ENCODE data around the gene S100A13. TPM values are rescaled to one million over a fixed set of nuclear protein-coding genes. Genes with fewer than 3 reads are reported as not detected.
"Not testable (repeated sequence)": the region's sequence is repeated elsewhere in the genome, so short reads cannot be mapped to it uniquely, and the experiment has no call there.

S100A13 gene
- total RNA-seq, 1 experiment from 2014 or later, result 210 TPM

- POLR2A ChIA-PET, result interaction anchor here (1.1 to 3.3 kb wide), 5 partner anchors 11 to 64 kb away, joined by 3 to 20 read pairs (median 6); partner anchors contain the start of genes S100A14 and S100A16
- no peaks in the 10 kb centered on the region for H3K9me3 Mint-ChIP-seq (ENCODE audit: unreplicated experiment)
- intact Hi-C loops (cut with micrococcal nuclease), result no loop called here
- H3K36me3 Mint-ChIP-seq (ENCODE audit: insufficient read depth, unreplicated experiment), result peaks cover 7% of the 10 kb centered on the region
- no peak for DNase-seq (ENCODE audit: unreplicated experiment)
- CTCF ChIA-PET, result interaction anchor here (0.6 to 2.4 kb wide), 6 partner anchors 8 to 231 kb away, joined by 3 to 19 read pairs (median 4); partner anchors contain the start of gene S100A9
- H3K4me3 Mint-ChIP-seq (ENCODE audit: unreplicated experiment), result no peak overlapping the region
- peaks cover 16% of the 10 kb centered on the region for H3K4me1 Mint-ChIP-seq (ENCODE audit: insufficient read depth, unreplicated experiment)
- BruUV-seq (replicated peaks), result no TSS peak
- no peak for TF ChIP-seq CTCF (IDR thresholded peaks at IDR 0.05; ENCODE audit: unreplicated experiment)
- H3K27me3 Mint-ChIP-seq (ENCODE audit: insufficient read depth, unreplicated experiment), result no peaks in the 10 kb centered on the region
- H3K27ac Mint-ChIP-seq (ENCODE audit: low read depth, unreplicated experiment), result no peak overlapping the region
Observed at GRCh38 chr1:153585006-153585405, 42.3 kb downstream of the S100A13 start.

- Mint-ChIP-seq H3K27ac (ENCODE audit: low read depth, unreplicated experiment) (no peak overlapping the region), H3K4me3 (ENCODE audit: unreplicated experiment) (no peak overlapping the region), H3K9me3 (ENCODE audit: unreplicated experiment) (no peaks in the 10 kb centered on the region), H3K4me1 (ENCODE audit: insufficient read depth, unreplicated experiment) (peaks cover 16% of the 10 kb centered on the region), H3K27me3 (ENCODE audit: insufficient read depth, unreplicated experiment) (no peaks in the 10 kb centered on the region), H3K36me3 (ENCODE audit: insufficient read depth, unreplicated experiment) (peaks cover 4% of the 10 kb centered on the region)
- no peak for TF ChIP-seq CTCF (IDR thresholded peaks at IDR 0.05; ENCODE audit: unreplicated experiment)
- no TSS peak for BruUV-seq (replicated peaks)
- intact Hi-C loops (cut with micrococcal nuclease), result no loop called here
- CTCF ChIA-PET, result interaction anchor here (1.3 to 1.8 kb wide), 3 partner anchors 12 to 230 kb away, joined by 4 to 8 read pairs (median 6); no protein-coding TSS in a partner anchor
- POLR2A ChIA-PET, result interaction anchor here (1.6 to 1.7 kb wide), 2 partner anchors 12 to 65 kb away, joined by 3 to 8 read pairs; no protein-coding TSS in a partner anchor
- no peak for DNase-seq (ENCODE audit: unreplicated experiment)
Observed at GRCh38 chr1:153583976-153584375, 43.3 kb downstream of the S100A13 start.

GRCh38 chr1:153583514-153583913 is 43.8 kb downstream of the S100A13 start:
- H3K27ac Mint-ChIP-seq (ENCODE audit: low read depth, unreplicated experiment); H3K27me3 Mint-ChIP-seq (ENCODE audit: insufficient read depth, unreplicated experiment); H3K4me3 Mint-ChIP-seq (ENCODE audit: unreplicated experiment); POLR2A ChIA-PET; DNase-seq (ENCODE audit: unreplicated experiment); H3K36me3 Mint-ChIP-seq (ENCODE audit: insufficient read depth, unreplicated experiment); H3K9me3 Mint-ChIP-seq (ENCODE audit: unreplicated experiment); BruUV-seq (replicated peaks); intact Hi-C loops (cut with micrococcal nuclease): not testable (repeated sequence)
- CTCF ChIA-PET, result interaction anchor here (1.3 to 1.8 kb wide), 3 partner anchors 11 to 230 kb away, joined by 4 to 8 read pairs (median 6); no protein-coding TSS in a partner anchor
- peaks cover 18% of the 10 kb centered on the region for H3K4me1 Mint-ChIP-seq (ENCODE audit: insufficient read depth, unreplicated experiment)

GRCh38 chr1:153582836-153583235 is 44.5 kb downstream of the S100A13 start:
- H3K4me3 Mint-ChIP-seq (ENCODE audit: unreplicated experiment); DNase-seq (ENCODE audit: unreplicated experiment); intact Hi-C loops (cut with micrococcal nuclease); H3K27me3 Mint-ChIP-seq (ENCODE audit: insufficient read depth, unreplicated experiment); POLR2A ChIA-PET; H3K9me3 Mint-ChIP-seq (ENCODE audit: unreplicated experiment); BruUV-seq (replicated peaks); H3K36me3 Mint-ChIP-seq (ENCODE audit: insufficient read depth, unreplicated experiment); H3K27ac Mint-ChIP-seq (ENCODE audit: low read depth, unreplicated experiment): not testable (repeated sequence)
- CTCF ChIA-PET, result interaction anchor here (1.5 to 1.8 kb wide), 2 partner anchors 11 to 44 kb away, joined by 6 to 8 read pairs; no protein-coding TSS in a partner anchor
- H3K4me1 Mint-ChIP-seq (ENCODE audit: insufficient read depth, unreplicated experiment), result peaks cover 25% of the 10 kb centered on the region

GRCh38 chr1:153578936-153579335 is 48.4 kb downstream of the S100A13 start:
- Mint-ChIP-seq H3K9me3 (ENCODE audit: unreplicated experiment) (no peaks in the 10 kb centered on the region), H3K36me3 (ENCODE audit: insufficient read depth, unreplicated experiment) (no peaks in the 10 kb centered on the region), H3K4me3 (ENCODE audit: unreplicated experiment) (no peak overlapping the region), H3K4me1 (ENCODE audit: insufficient read depth, unreplicated experiment) (peaks cover 17% of the 10 kb centered on the region), H3K27ac (ENCODE audit: low read depth, unreplicated experiment) (no peak overlapping the region), H3K27me3 (ENCODE audit: insufficient read depth, unreplicated experiment) (no peaks in the 10 kb centered on the region)
- BruUV-seq (replicated peaks), result no TSS peak
- TF ChIP-seq CTCF (IDR thresholded peaks at IDR 0.05; ENCODE audit: unreplicated experiment), result no peak
- intact Hi-C loops (cut with micrococcal nuclease), result no loop called here
- ChIA-PET POLR2A (interaction anchor here (0.6 to 2.4 kb wide), 3 partner anchors 19 to 71 kb away, joined by 3 to 12 read pairs (median 3); partner anchors contain the start of gene S100A16), CTCF (interaction anchor here (0.6 to 2.2 kb wide), 4 partner anchors 8 to 93 kb away, joined by 3 to 11 read pairs (median 5); no protein-coding TSS in a partner anchor)
- no peak for DNase-seq (ENCODE audit: unreplicated experiment)
